Ascending aorta (tissue), 2 donors: Measurements from ENCODE around the gene CENPP. TPM values are rescaled to one million over a fixed set of nuclear protein-coding genes. Genes with fewer than 3 reads are reported as not detected.
"Not testable (repeated sequence)": the region's sequence is repeated elsewhere in the genome, so short reads cannot be mapped to it uniquely, and the experiment has no call there.

Source experiments
- DNase-seq, 2 donors: peaks; one replicate each; pipeline ENCODE4 v3.0.0-alpha.2; 2019; ENCODE audit warnings: low spot score in 2 of 2
- H3K27ac ChIP-seq, 2 donors: fragments of 200-600 bp; sonication (generic); one replicate each; pipeline ENCODE4 v1.5.1; 2016 to 2017; ENCODE audit warnings: mild to moderate bottlenecking in 1 of 2
- H3K27me3 ChIP-seq: fragments of 200-600 bp; sonication (generic); one replicate; pipeline ENCODE4 v1.5.1; 2017
- H3K36me3 ChIP-seq, 2 donors: fragments of 200-600 bp; sonication (generic); one replicate each; pipeline ENCODE4 v1.5.1; 2016
- H3K4me1 ChIP-seq, 2 donors: fragments of 200-600 bp; sonication (generic); one replicate each; pipeline ENCODE4 v1.5.1; 2016 to 2017; ENCODE audit warnings: mild to moderate bottlenecking in 1 of 2
- H3K4me3 ChIP-seq, 2 donors: fragments of 200-600 bp; sonication (generic); one replicate each; pipeline ENCODE4 v1.5.1; 2016 to 2017; ENCODE audit warnings: mild to moderate bottlenecking in 1 of 2
- H3K9me3 ChIP-seq, 2 donors: fragments of 200-600 bp; sonication (generic); one replicate each; pipeline ENCODE4 v1.5.1; 2016
- intact Hi-C: fragments of 100-400 bp; cut with DNase I; formaldehyde crosslinking; loops from one replicate; pipeline ENCODE4 v1.15.1; 2023
- total RNA-seq: library from RNA; depleted of rRNA; stranded (reverse); fragments of >200 nt; gene quantifications from one replicate; pipeline ENCODE4 v1.1.0, GENCODE V29; 2016
- TF ChIP-seq, protein P1 (sequence below), 3 experiments: fragments of 200-600 bp in 2 of 3; fragments of 450-650 bp in 1 of 3; sonication (generic) in 2 of 3; IDR thresholded peaks; one replicate each; pipeline ENCODE4 v1.5.1; 2016 to 2019; ENCODE audit warnings: antibody characterized with exemption in 3 of 3, mild to moderate bottlenecking in 1 of 3, moderate library complexity in 1 of 3

Gene CENPP
- total RNA-seq, 1 donor from 2014 or later = 0.43 TPM

GRCh38 chr9:92589923-92590322 lies 264.2 kb downstream of the CENPP start:
- TF ChIP-seq, protein P1, sequence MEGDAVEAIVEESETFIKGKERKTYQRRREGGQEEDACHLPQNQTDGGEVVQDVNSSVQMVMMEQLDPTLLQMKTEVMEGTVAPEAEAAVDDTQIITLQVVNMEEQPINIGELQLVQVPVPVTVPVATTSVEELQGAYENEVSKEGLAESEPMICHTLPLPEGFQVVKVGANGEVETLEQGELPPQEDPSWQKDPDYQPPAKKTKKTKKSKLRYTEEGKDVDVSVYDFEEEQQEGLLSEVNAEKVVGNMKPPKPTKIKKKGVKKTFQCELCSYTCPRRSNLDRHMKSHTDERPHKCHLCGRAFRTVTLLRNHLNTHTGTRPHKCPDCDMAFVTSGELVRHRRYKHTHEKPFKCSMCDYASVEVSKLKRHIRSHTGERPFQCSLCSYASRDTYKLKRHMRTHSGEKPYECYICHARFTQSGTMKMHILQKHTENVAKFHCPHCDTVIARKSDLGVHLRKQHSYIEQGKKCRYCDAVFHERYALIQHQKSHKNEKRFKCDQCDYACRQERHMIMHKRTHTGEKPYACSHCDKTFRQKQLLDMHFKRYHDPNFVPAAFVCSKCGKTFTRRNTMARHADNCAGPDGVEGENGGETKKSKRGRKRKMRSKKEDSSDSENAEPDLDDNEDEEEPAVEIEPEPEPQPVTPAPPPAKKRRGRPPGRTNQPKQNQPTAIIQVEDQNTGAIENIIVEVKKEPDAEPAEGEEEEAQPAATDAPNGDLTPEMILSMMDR (IDR thresholded peaks at IDR 0.05) = no peak
- H3K4me3 ChIP-seq = no peak overlapping the region
- no peaks in the 10 kb centered on the region for H3K27me3 ChIP-seq
- H3K4me1 ChIP-seq = peaks cover 4 to 36% of the 10 kb centered on the region in 2 donors
- peak overlapping the region; percentile 26 to 29 for H3K27ac ChIP-seq
- H3K36me3 ChIP-seq = no peaks in the 10 kb centered on the region
- DNase-seq = no peak
- H3K9me3 ChIP-seq = peaks cover 0 to 8% of the 10 kb centered on the region in 2 donors
- intact Hi-C loops = loop anchor here (5.0 kb wide), 1 partner anchor 42 kb away; no protein-coding TSS in a partner anchor

DNA sequence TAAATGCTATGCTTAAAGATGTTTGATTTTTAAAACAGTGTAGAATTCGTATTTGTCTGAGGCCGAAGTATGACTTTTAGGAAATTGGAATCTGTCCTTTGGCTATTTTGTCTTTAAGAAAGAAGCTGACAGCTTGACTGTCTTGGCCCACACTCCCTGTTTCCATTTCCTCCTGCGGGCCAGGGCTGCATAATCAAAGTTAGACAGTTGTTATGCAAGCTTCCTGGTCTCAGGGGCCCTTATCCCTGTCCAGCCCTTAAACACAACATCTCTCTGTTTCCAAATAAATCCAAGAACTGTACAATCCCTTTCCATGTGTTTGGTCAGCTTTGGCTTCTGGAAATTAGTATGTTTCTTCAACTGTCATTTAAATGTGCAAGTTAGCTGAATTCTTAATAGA lies 264.6 kb downstream of the CENPP start:
- Histone ChIP-seq H3K27me3 (no peaks in the 10 kb centered on the region), H3K9me3 (peaks cover 0 to 8% of the 10 kb centered on the region in 2 donors), H3K36me3 (no peaks in the 10 kb centered on the region), H3K4me3 (no peak overlapping the region), H3K4me1 (peaks cover 4 to 36% of the 10 kb centered on the region in 2 donors), H3K27ac (peak overlapping the region; percentile 26 to 29)
- TF ChIP-seq, protein P1 (IDR thresholded peaks at IDR 0.05) = no peak
- intact Hi-C loops = loop anchor here (5.0 kb wide), 1 partner anchor 42 kb away; no protein-coding TSS in a partner anchor
- DNase-seq = peak in 1 of 2 donors; percentile 83

GRCh38 chr9:92592537-92592936 lies 266.8 kb downstream of the CENPP start:
- DNase-seq = no peak
- TF ChIP-seq, protein P1 (IDR thresholded peaks at IDR 0.05) = no peak
- peaks cover 4 to 44% of the 10 kb centered on the region in 2 donors for H3K4me1 ChIP-seq
- peak overlapping the region; percentile 74 to 83 for H3K27ac ChIP-seq
- no peaks in the 10 kb centered on the region for H3K9me3 ChIP-seq
- no peaks in the 10 kb centered on the region for H3K27me3 ChIP-seq
- intact Hi-C loops = loop anchor here (2.0 to 5.0 kb wide), 2 partner anchors 22 to 40 kb away; no protein-coding TSS in a partner anchor
- no peak overlapping the region for H3K4me3 ChIP-seq
- no peaks in the 10 kb centered on the region for H3K36me3 ChIP-seq

DNA sequence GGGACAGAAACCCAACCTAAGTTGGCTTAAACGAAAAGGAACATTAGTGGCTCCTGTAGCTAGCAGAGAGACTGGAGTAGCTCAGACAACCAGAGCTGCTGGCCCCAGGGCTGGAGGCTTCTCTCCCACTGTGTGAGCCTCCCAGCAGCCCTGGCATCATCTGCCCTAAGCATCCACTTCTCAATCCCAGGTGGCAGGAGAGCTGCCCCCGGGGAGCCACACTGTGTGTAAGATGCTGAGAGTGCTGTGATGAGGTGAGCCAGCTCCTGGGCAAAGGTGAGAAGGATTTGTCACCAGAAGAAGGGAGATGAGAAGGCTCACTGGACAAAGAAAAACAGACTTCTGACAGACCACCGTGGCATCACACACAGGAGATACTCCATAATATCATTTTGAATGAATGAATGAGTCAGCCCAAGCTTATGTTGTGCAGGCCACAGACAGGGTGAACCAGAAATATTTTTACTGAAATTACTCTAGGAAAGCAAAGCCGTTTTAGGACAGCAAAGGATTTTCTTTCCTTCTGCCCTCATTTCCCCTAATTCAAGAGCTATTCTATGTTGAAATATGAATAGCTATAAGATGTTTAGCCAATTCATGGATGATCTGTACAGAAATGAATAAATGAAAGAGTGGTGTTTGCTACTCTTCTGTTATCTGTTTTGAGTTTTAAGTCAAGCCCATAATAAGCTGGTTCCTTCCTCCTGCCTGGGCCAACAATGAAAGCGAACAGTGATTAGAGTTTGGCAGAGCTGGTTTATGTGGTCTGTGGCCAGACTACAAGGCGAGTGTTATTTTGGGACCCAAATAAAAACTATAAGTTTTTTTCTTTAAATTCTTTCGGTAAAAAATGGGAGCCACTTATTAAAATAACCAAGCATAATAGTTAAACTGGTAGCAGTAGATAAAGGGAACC lies 267.5 kb downstream of the CENPP start:
- H3K4me1 ChIP-seq = peaks cover 4 to 48% of the 10 kb centered on the region in 2 donors

DNA sequence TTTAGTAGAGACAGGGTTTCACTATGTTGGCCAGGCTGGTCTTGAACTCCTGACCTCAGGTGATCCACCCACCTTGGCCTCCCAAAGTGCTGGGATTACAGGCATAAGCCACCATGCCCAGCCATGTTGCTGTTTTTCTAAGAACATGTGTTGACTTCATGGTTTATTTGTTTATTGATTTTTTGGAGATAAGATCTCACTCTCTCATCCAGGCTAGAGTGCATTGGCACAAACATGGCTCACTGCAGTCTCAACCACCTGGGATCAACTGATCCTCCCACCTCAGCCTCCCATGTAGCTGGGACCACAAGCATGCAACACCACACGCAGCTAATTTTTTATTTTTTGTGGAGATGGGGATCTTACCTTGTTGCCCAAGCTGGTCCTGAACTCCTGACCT lies 269.3 kb downstream of the CENPP start:
- not testable (repeated sequence) for H3K27ac ChIP-seq, H3K36me3 ChIP-seq, DNase-seq, H3K4me3 ChIP-seq, H3K27me3 ChIP-seq, H3K9me3 ChIP-seq
- intact Hi-C loops = loop anchor here (5.0 kb wide), 1 partner anchor 33 kb away; no protein-coding TSS in a partner anchor
- peaks cover 4 to 61% of the 10 kb centered on the region in 2 donors for H3K4me1 ChIP-seq

More for the DNA sequence above, 267.5 kb downstream of the CENPP start:
- TF ChIP-seq, protein P1 (IDR thresholded peaks at IDR 0.05) = no peak
- Histone ChIP-seq H3K27ac (peak overlapping the region; percentile 74 to 83), H3K36me3 (no peaks in the 10 kb centered on the region), H3K9me3 (no peaks in the 10 kb centered on the region), H3K4me3 (peak overlapping the region in 1 of 2 donors; percentile 17), H3K27me3 (no peaks in the 10 kb centered on the region)
- DNase-seq = no peak
- intact Hi-C loops = loop anchor here (2.0 to 5.0 kb wide), 2 partner anchors 22 to 39 kb away; no protein-coding TSS in a partner anchor

GRCh38 chr9:92595930-92596329 lies 270.2 kb downstream of the CENPP start:
- Histone ChIP-seq H3K4me3 (no peak overlapping the region), H3K9me3 (no peaks in the 10 kb centered on the region), H3K27ac (no peak overlapping the region), H3K4me1 (peaks cover 6 to 63% of the 10 kb centered on the region in 2 donors), H3K36me3 (no peaks in the 10 kb centered on the region), H3K27me3 (no peaks in the 10 kb centered on the region)
- DNase-seq = no peak
- intact Hi-C loops = loop anchor here (5.0 kb wide), 1 partner anchor 34 kb away; no protein-coding TSS in a partner anchor
- TF ChIP-seq, protein P1 (IDR thresholded peaks at IDR 0.05) = no peak
